Heart left ventricle (tissue), 16 donors: ENCODE data around the gene MUC6. TPM values are rescaled to one million over a fixed set of nuclear protein-coding genes. Genes with fewer than 3 reads are reported as not detected.

Experiments
- ATAC-seq, 4 donors: fragments of 200-7000 bp; cut with Tn5 transposase; one replicate each; pipeline ENCODE4 v1.9.1; 2020 to 2022; ENCODE audit warnings: moderate library complexity in 4 of 4, mild to moderate bottlenecking in 3 of 4, moderate number of reproducible peaks in 1 of 4
- DNase-seq, 5 donors: peaks; one replicate each; pipeline ENCODE4 v3.0.0-alpha.2; 2020
- H3K27ac ChIP-seq, 12 donors: fragments of 200-600 bp; sonication (generic) in 4 of 12; one replicate each; pipeline versions ENCODE4 v1.5.0 to v1.8.0; 2016 to 2022; ENCODE audit warnings: mild to moderate bottlenecking in 2 of 12
- H3K27me3 ChIP-seq, 9 donors: fragments of 200-600 bp; sonication (generic) in 2 of 9; one replicate each; pipeline versions ENCODE4 v1.5.1 to v1.8.0; 2016 to 2022; ENCODE audit warnings: mild to moderate bottlenecking in 3 of 9
- H3K36me3 ChIP-seq, 9 donors: fragments of 200-600 bp; sonication (generic) in 2 of 9; one replicate each; pipeline versions ENCODE4 v1.5.0 to v1.8.0; 2018 to 2022; ENCODE audit warnings: mild to moderate bottlenecking in 2 of 9
- H3K4me1 ChIP-seq, 12 donors: fragments of 200-600 bp; sonication (generic) in 4 of 12; one replicate each; pipeline versions ENCODE4 v1.5.0 to v1.8.0; 2016 to 2022; ENCODE audit warnings: mild to moderate bottlenecking in 3 of 12
- H3K4me3 ChIP-seq, 12 donors: fragments of 200-600 bp; sonication (generic) in 4 of 12; one replicate each; pipeline versions ENCODE4 v1.5.0 to v1.8.0; 2017 to 2022; ENCODE audit warnings: mild to moderate bottlenecking in 9 of 12, moderate library complexity in 4 of 12
- H3K9me3 ChIP-seq, 12 donors: fragments of 200-600 bp; sonication (generic) in 4 of 12; one replicate each; pipeline versions ENCODE4 v1.5.0 to v1.8.0; 2016 to 2022; ENCODE audit warnings: mild to moderate bottlenecking in 1 of 12
- POLR2A ChIP-seq, 2 donors: fragments of 450-650 bp; IDR thresholded peaks; one replicate each; pipeline ENCODE4 v1.6.1; 2017; ENCODE audit warnings: antibody characterized with exemption in 2 of 2, mild to moderate bottlenecking in 2 of 2, moderate library complexity in 2 of 2
- WGBS, 4 donors: extraction: QIAGEN DNeasy Blood & Tissue Kit in 2 of 4; methylation state at CpG; one replicate each; pipeline versions ENCODE4 v1.1.5 to v1.1.7; 2013 to 2018; 5-methylcytosine and 5-hydroxymethylcytosine counted together
- intact Hi-C, 10 donors: fragments of 100-400 bp; cut with DNase I; formaldehyde crosslinking; loops; one replicate each; pipeline versions ENCODE4 v1.11.1 to v1.14.2; 2022
- polyA plus RNA-seq, 2 donors: library from polyadenylated mRNA; stranded (reverse); fragments of 200-250 nt; gene quantifications; one replicate each; pipeline ENCODE4 v1.2.3, GENCODE V29; 2013
- total RNA-seq, 9 donors: library from RNA; depleted of rRNA in 2 of 9; stranded (reverse); fragments of >200 nt in 2 of 9; fragmentation: NEBNext Ultra II Directional in 3 of 9; extraction: Animal tissue kit (Norgen Biotek cat#: 25700) in 3 of 9; gene quantifications; one replicate each; pipeline versions ENCODE4 v1.1.0 to v1.2.4, GENCODE V29; 2016 to 2023
- TF ChIP-seq, protein P1 (sequence below), 12 donors: fragments of 200-600 bp; sonication (generic) in 4 of 12; IDR thresholded peaks; one replicate each; pipeline versions ENCODE4 v1.5.0 to v1.8.0; 2018 to 2022; ENCODE audit warnings: antibody characterized with exemption in 12 of 12, mild to moderate bottlenecking in 5 of 12
- donor health status: ischemic (EF 13 %, LVEDD 7.1; RV severe dilation, severe dysfunction).
- donor health status: healthy with polysubstance abuse.
- donor health status: DM: no; HTN: yes; CAD: no.
- donor health status: DM: no; HTN: no; CAD: no.
- donor health status: ischemic (EF 25% LVEDD 6.9; RV normal size, moderate dysfunction).
- donor health status: ischemic (EF 25% LVEDD 5.7; RV mildly dilated, moderate dysfunction).
- donor health status: healthy.
- donor health status: DM: yes; HTN: yes; CAD: no.
- donor health status: ischemic (EF 35%, LVEDD 5.7; RV mildly dilated, moderate dysfunction).
- donor health status: nonischemic (EF 11% LVEDD 7.7; RV severe dilation, severe dysfunction).
- donor health status: DM: yes; HTN: yes; CAD: no.
- donor health status: PGD.
- donor health status: ischemic (EF 29% LVEDD 5.4; RV normal size, mild dysfunction).
- donor health status: nonischemic (EF 23%, LVEDD 6.1; RV moderate dilation, normal function).

The MUC6 gene
- total and polyA plus RNA-seq, 11 donors, result 0.04 to 0.06 TPM; not detected in 9

DNA sequence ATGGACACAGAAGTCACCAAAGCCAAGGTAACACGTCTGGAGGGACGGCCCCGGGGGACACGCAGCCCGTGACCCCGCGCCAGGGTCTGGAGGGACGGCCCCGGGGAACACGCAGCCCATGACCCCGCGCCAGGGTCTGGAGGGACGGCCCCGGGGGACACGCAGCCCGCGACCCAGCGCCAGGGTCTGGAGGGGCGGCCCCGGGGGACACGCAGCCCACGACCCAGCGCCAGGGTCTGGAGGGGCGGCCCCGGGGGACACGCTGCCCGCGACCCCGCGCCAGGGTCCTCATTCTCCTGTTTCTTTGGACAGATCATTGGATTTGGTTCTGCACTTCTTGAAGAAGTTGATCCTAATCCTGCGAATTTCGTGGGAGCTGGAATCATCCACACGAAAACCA is 27.1 kb downstream of the MUC6 start:
- intact Hi-C loops, result no loop called here

DNA sequence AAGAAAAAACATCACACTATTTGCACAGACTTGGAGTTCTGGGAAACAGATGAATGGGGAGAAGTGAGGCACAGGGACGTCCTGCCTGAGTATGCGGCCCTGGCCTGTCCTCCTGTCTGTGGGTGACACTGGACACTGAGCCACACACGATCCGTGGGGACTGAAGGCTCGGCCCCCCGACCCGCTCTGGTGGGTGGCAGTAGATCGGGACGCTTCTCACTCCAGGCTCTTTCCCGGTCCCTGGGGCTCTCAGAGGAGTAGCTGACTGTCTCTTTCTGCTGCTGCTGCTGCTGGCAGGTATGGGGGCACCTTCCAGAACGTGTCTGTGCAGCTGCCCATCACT is 27.7 kb downstream of the MUC6 start:
- intact Hi-C loops, result no loop called here
- no peak for DNase-seq
- no peak for ATAC-seq
- Histone ChIP-seq H3K9me3 (no peaks in the 10 kb centered on the region), H3K27me3 (no peaks in the 10 kb centered on the region), H3K4me1 (peaks cover 0 to 14% (median 0%) of the 10 kb centered on the region in 12 donors), H3K27ac (no peak overlapping the region), H3K4me3 (no peak overlapping the region), H3K36me3 (peaks cover 9 to 100% (median 71%) of the 10 kb centered on the region in 9 donors)
- TF ChIP-seq POLR2A (IDR thresholded peaks at IDR 0.05), result no peak
- TF ChIP-seq, protein P1, sequence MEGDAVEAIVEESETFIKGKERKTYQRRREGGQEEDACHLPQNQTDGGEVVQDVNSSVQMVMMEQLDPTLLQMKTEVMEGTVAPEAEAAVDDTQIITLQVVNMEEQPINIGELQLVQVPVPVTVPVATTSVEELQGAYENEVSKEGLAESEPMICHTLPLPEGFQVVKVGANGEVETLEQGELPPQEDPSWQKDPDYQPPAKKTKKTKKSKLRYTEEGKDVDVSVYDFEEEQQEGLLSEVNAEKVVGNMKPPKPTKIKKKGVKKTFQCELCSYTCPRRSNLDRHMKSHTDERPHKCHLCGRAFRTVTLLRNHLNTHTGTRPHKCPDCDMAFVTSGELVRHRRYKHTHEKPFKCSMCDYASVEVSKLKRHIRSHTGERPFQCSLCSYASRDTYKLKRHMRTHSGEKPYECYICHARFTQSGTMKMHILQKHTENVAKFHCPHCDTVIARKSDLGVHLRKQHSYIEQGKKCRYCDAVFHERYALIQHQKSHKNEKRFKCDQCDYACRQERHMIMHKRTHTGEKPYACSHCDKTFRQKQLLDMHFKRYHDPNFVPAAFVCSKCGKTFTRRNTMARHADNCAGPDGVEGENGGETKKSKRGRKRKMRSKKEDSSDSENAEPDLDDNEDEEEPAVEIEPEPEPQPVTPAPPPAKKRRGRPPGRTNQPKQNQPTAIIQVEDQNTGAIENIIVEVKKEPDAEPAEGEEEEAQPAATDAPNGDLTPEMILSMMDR (IDR thresholded peaks at IDR 0.05), result no peak
- 91 to 92% (median 91%) methylated on average over 11 of the region's 11 CpGs for WGBS, 4 donors

More for the DNA sequence above, 27.1 kb downstream of the MUC6 start:
- TF ChIP-seq, protein P1 (IDR thresholded peaks at IDR 0.05), result no peak
- no peak for TF ChIP-seq POLR2A (IDR thresholded peaks at IDR 0.05)
- no peaks in the 10 kb centered on the region for H3K9me3 ChIP-seq
- ATAC-seq (no peak), DNase-seq (no peak)
- H3K4me1 ChIP-seq, result peaks cover 0 to 14% (median 0%) of the 10 kb centered on the region in 12 donors
- no peak overlapping the region for H3K4me3 ChIP-seq
- no peak overlapping the region for H3K27ac ChIP-seq
- H3K27me3 ChIP-seq, result no peaks in the 10 kb centered on the region
- H3K36me3 ChIP-seq, result peaks cover 9 to 95% (median 65%) of the 10 kb centered on the region in 9 donors
- 89 to 95% (median 92%) methylated on average over 24 to 33 of the region's 33 CpGs for WGBS, 4 donors

DNA sequence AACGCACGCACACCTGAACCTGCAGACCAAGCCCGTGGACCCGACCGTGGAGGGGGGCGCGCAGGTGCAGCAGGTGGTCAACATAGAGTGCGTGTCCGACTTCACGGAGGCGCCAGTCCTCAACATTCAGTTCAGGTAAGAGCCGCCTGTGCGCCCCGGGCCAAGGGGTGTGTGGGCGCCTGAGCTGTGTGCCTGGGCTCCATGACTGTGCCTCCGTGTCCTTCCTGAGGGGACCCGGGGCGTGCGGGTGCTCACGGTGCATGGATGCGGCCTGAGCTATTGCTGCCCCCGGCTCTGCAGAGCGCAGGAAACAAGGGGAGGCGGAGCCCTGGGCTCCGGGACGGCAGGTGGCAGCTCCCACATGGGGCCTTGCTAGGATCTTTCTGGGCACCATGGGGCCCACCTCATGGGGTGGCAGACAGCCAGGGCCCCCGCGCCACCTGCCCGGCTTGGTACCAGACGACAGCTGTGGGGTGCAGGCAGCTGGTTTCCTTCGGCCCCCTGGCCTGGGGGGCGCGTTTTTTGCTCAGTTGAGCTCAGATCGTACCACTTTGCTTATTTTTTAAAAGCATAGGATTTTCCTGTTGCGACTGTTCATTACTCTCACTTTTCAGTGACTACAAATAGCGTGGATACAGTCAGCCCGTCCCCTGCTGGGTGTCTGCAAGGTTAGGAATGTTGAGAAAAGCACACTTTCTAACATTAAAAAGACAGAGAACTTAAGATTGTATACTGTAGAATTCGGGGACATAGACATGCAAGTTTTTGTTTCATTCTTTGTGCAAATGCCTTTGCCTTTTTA is 28.3 kb downstream of the MUC6 start:
- Histone ChIP-seq H3K4me3 (no peak overlapping the region), H3K27ac (no peak overlapping the region), H3K9me3 (no peaks in the 10 kb centered on the region), H3K27me3 (no peaks in the 10 kb centered on the region), H3K36me3 (peaks cover 9 to 100% (median 77%) of the 10 kb centered on the region in 9 donors), H3K4me1 (peaks cover 0 to 14% (median 0%) of the 10 kb centered on the region in 12 donors)
- ATAC-seq, result no peak
- TF ChIP-seq, protein P1 (IDR thresholded peaks at IDR 0.05), result no peak
- TF ChIP-seq POLR2A (IDR thresholded peaks at IDR 0.05), result no peak
- intact Hi-C loops, result no loop called here
- no peak for DNase-seq
- WGBS, 4 donors, result 93 to 95% (median 94%) methylated on average over 20 to 38 of the region's 38 CpGs

DNA sequence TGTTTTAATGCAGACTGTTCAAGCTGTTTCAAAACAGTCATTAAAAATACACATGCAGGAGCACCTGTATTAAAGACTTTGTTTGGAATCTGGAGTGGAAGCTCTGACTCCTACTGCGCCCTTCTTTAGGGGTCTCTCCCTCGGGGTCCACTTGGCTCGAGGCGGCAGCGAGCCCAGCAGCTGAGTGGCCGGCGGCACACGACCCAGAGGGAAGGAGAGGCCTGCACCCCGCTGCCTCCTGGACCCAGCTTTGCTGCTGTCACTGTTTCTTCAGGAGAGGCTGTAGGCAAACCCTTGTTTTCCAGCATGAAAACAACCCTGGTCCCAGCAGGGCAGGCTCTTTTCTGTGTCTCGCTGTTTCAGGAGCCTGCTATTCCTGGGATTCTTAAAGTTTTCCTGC is 29.2 kb downstream of the MUC6 start:
- H3K27me3 ChIP-seq, result no peaks in the 10 kb centered on the region
- no peak for TF ChIP-seq POLR2A (IDR thresholded peaks at IDR 0.05)
- TF ChIP-seq, protein P1 (IDR thresholded peaks at IDR 0.05), result no peak
- 94 to 99% (median 95%) methylated on average over 10 of the region's 10 CpGs for WGBS, 4 donors
- H3K4me3 ChIP-seq, result no peak overlapping the region
- ATAC-seq, result no peak
- H3K4me1 ChIP-seq, result peaks cover 0 to 14% (median 0%) of the 10 kb centered on the region in 12 donors
- peak overlapping the region in 2 of 12 donors; percentile 8 to 48 for H3K27ac ChIP-seq
- intact Hi-C loops, result no loop called here
- H3K36me3 ChIP-seq, result peaks cover 9 to 100% (median 86%) of the 10 kb centered on the region in 9 donors
- H3K9me3 ChIP-seq, result no peaks in the 10 kb centered on the region
- no peak for DNase-seq
